Testis (tissue), 2 donors: Measurements from ENCODE around the gene HSP90AB1.

Source experiments
- CTCF ChIP-seq, 3 experiments: fragments of 450-650 bp in 2 of 3; fragments of 200-600 bp in 1 of 3; sonication (generic) in 1 of 3; IDR thresholded peaks; one replicate each; pipeline ENCODE4 v1.5.1; 2016 to 2019; ENCODE audit warnings: antibody characterized with exemption in 3 of 3, mild to moderate bottlenecking in 2 of 3, moderate library complexity in 1 of 3
- POLR2A ChIP-seq: fragments of 450-650 bp; IDR thresholded peaks from one replicate; pipeline ENCODE4 v1.6.1; 2017; ENCODE audit warnings: antibody characterized with exemption, mild to moderate bottlenecking, moderate library complexity

- no peak for TF ChIP-seq POLR2A
- no peak for TF ChIP-seq CTCF (IDR thresholded peaks at IDR 0.05)
These were observed 44.9 kb downstream of the HSP90AB1 start for GRCh38 chr6:44291841-44292240.
